HG03097 (cell line): Measurements from ENCODE around the gene EIF1AX.
"Not testable (repeated sequence)": the region's sequence is repeated elsewhere in the genome, so short reads cannot be mapped to it uniquely, and the experiment has no call there.

ENCODE experiments used
- ATAC-seq: cut with Tn5 transposase; IDR thresholded peaks from one replicate; pipeline ENCODE4 v1.9.1; 2021; ENCODE audit not compliant: unreplicated experiment, low FRiP score

EIF1AX gene, protein sequence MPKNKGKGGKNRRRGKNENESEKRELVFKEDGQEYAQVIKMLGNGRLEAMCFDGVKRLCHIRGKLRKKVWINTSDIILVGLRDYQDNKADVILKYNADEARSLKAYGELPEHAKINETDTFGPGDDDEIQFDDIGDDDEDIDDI

DNA sequence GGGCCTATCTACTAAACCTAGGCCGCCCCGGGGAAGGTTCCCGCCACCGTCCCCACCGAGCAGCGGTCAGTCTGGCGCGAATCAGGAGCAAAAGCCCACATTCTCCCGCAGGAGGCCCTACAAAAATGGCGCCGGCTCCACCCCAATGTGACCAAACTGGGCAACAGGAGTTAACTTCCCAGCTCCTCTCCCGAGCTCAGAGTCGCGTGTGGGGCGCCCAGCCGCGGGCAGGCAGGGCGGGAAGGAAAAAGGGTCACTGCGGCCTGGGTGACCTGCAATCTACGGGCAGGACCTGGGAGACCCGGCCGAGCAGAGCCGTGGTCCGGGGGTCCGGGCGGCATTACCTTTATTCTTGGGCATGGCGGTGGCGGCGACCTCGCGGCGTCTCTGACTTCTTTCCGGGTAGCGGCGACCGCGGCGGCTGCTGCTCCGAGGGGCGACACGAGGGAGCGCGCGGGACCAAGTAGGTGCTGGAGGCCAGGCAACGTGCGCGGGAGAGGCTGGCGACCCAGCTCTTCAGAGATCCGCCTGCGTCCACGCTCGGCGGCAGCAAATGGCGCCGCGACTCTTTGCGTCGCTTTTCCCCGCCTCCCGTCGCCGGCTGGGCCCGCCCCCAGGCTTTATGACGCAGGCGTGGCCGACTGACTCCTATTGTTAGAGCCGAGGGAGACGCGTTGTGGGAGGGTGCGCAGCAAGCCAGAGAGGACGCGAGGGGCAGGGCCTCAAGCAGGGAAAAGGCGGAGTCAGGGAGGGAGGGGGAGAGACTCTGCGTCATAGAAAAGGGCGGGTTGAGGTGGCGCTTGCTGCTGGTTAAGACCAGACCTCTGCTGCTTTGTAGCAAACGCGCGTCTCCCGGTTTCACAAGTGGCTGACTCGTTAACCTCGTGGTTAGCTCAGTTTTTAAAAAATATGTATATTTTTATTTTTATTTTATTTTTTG, at the start of gene EIF1AX:
TSS of gene EIF1AX (minus strand) at position 558 of the 940 bp plus-strand sequence. CDS start at position 360, 198 bp downstream.
- ATAC-seq = peak; percentile 99

DNA sequence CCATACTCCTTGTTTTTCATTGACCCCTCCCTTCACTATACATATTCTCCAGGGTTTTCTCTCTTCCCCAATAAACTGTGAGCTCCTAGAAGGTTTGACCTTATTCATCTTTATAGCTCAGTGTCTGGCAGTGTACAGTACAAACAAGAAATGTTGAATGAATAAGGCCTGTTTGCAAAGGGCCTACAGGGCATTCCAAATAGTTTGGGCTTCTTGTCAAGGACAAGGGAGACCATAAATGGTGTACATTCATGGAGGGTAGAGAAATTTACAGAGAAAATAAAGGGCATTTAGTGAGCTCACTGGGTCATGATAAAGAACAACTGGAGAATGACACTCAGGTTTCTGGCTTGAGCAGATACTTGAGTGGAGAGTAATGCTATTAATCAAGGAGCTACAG, 47.5 kb upstream of the EIF1AX start:
- no peak for ATAC-seq

DNA sequence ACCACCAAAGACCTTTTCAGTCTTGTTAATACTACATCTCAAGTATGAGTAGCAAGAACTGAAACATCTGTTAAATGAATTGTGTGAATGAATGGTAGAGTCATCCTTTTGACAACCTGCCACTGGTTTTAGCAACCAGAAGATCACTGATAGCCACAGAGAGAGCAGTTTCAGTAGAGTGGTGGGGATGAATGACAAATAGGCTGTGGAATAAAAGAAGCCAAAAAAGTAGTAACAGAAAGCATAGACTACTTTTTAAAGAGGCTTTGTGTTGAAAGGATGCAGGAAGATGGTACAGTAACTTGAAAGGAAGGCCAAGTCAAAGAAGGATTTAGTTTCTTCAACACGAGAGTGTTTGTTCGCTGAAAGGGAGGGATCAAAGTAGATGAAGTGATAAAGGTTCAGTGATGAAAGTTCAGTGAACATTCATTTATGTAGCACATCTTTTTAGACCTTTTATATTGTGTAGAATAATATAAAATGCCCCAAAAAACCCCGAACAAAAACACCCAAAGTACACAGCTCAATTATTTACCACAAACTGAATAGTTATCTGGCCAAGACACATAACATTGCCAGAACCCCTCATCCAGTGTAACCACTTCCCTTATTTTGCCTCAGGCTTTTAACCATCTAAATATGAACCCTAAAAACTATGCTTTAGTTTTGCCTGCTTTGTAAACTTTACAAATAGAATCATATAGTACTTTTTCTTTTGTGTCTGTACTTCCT, 40.1 kb upstream of the EIF1AX start:
- ATAC-seq = no peak

DNA sequence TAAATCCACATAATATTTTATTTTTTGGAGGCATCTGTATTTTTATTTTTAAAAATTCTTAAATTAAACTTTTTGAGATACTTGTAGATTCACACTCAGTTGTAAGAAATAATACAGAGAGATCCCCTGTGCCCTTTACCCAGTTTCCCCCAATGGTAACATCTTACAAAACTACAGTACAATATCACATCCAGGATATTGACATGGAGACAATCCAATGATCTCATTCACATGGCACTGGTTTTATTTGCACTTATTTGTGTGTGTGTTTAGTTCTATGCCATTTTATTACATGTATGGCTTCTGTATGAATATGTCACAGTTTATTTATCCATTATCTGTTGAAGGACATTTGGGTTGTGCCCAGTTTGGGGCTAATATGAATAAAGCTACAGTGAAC, 35.5 kb upstream of the EIF1AX start:
- ATAC-seq = no peak

DNA sequence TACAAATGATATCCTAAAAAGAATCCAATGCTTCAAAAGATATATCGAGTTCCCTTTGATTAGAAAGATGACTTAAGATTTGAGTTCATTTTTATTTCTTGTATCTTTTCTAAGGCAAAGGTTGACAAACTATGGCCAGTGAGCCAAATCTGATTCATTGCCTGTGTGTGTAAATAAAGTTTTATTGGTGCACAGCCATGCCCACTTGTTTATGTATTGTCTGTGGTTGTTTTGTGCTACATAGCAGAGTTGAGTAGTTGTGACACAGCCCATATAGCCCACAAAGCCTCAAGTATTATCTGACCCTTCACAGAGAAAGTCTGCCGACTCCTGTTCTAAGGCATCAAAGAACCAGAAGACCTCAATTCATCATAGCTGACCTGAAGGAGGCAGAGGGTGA, 32.2 kb upstream of the EIF1AX start:
- no peak for ATAC-seq

DNA sequence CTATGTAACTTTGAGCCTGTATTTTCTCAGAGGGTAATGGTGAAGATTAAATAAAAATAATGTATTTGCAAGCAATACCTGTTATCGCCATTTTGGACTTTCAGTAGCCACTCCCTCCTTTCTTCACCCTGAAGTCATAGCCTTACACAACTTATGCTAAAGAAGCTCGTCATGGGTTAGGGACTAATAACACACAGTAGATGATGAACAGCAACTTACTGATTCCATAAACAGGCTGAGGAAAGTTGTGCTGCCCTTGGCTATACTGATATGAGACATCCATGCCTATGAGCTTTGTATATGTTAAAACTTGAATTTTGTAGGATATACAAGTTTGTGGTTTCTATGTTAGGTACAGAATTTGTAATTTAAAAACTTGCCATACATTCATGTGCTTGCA, 31.7 kb upstream of the EIF1AX start:
- ATAC-seq = no peak

DNA sequence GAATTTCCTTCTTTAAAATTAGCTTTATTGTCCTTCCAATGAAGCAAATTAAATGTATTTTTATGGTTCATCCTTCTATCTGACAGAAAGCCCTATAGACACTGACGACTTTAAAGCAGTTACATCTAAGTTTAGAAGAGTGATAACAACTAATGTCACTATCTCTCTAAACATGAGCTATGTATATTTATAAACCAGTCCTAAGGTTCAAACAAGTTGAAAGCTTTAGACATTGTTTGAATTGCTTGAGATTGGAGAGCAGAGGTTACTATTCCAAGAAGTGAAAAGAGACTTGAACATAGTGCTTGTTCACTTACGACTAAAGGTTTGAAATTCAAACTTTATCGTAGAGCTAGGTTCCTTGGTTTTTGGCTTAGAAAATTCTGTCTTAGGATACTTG, 30.2 kb upstream of the EIF1AX start:
- no peak for ATAC-seq

DNA sequence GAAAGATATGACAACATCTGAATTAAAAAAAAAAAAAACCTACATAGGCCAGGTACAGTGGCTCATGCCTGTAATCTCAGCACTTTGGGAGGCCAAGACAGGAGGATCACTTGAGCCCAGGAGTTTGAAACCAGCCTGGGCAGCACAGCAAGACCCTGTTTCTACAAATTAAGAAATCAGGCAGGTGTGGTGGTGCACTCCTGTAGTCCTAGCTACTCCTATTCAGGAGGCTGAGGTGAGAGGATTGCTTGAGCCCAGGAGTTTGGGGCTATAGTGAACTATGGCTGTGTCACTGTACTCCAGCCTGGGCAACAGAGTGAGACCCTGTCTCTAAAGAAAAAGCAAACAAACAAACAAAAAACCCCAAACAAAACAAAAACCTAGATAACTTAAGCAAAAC, 20.9 kb upstream of the EIF1AX start:
- ATAC-seq = not testable (repeated sequence)

DNA sequence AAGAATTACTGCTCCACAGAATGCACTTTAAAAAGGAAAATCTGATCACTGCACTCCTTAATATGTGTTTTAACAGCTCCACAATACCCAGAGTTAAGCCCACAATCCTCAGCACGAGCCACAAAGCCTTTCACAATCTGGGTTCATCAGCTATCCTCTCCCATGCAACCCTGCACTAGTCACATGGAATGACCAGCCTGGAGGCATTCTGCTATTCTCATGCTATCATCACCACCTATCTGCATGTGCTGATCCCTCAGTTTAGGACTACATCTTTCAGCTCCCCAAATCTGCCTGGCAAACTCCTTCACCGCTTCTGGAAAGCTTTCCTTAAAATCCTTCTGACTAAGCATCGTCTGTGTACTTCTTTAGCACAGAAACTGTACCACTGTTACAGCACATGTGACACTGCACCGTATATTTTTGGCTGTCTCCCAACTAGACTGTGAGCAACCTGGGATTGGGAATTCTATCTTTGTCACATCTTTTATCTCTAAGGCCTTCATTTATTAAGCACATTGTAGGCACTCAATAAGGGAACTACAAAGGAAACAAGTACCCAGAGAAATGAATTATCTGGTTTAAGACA, 18.3 kb upstream of the EIF1AX start:
- no peak for ATAC-seq

DNA sequence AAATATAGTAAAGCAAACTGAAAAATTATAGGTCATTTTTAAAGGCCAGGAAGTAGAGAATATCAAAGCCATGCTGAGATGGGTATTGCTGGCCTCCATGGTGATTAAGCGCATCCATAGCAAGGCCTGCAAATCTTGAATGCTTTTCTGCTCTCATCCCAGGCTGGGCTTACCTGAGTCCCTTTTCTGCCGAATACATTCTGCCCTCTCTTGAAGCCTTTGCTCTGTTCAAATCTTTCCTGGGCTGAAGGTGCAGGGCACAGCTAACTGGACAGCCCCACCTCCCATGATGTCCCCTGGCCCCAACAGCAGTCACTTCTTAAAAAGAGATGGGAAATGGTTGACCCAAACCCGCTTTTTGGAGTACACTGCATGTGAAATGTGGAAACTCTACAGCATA, 10.1 kb upstream of the EIF1AX start:
- no peak for ATAC-seq

DNA sequence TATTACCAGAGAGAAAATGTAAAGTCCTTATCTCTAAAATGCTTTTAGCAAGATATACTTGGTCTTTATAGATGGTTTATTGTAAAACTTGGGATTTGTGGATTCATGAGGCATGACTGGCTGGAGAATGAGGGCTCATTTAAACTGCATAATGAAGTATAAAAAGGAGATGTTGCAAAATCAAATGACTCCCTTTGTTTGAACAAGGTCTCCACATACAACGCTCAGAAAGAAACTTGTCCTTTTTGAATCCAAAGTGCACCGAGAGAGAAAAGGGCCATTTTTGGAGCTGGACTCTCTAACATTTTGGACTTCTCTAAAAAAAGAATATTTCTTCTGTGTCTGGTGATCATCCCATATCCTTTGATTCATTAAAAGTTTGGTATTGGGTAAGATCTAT, 7.7 kb upstream of the EIF1AX start:
- no peak for ATAC-seq

DNA sequence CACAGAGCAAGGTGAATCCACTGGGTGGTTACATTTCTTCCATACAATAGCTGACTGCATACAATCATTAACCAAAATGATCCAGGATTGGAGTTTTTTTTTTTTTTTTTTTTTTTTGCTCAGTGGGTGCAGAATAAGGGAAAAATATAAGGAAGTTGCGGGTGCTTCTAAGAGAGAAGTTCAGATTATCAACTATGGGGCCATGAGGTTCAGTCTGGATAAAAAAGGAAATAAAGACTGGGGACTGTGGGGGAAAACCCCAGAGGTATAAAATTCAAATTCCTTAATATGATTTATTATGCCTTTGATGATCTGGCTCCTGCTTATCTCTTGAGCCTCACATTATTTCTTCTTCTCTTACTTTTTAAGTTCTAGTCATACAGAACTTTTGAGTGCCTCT, 5.9 kb upstream of the EIF1AX start:
- ATAC-seq = no peak

DNA sequence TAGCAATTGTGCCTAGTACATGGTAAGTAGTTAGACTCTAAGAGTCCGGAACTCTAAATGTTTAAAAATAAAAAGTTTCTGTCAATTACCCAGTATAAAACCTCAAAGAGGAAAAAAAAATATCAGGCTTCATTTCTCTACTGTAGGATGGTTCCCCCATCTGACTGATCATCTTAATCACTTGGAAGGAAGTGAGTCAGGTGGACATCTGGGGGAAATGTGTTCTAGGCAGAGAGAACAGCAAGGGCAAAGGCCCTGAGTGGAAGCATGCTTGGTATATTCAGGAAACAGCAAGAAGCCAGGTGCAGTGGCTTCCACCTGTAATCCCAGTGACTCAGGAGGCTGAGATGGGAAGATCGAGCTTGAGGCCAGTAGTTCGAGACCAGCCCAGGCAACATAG, 2.9 kb upstream of the EIF1AX start:
- ATAC-seq = no peak

DNA sequence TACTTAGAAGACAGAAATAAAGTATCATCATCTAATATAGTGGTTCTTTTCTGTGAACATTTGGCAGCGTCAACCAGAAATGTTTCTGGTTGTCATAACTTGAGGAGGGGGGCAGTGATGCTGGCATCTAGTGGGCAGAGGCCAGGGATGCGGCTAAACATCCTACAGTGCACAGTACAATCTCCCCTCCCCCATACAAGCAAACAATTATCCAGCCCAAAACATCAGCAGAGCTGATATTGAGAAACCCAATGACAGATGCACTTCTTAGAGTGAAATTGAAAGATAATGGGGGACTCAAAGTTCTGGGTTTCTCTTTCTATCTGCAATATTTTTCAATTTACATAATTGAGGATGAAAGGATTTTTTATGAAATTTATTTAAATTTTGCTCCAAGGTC, 1.9 kb upstream of the EIF1AX start:
- no peak for ATAC-seq

DNA sequence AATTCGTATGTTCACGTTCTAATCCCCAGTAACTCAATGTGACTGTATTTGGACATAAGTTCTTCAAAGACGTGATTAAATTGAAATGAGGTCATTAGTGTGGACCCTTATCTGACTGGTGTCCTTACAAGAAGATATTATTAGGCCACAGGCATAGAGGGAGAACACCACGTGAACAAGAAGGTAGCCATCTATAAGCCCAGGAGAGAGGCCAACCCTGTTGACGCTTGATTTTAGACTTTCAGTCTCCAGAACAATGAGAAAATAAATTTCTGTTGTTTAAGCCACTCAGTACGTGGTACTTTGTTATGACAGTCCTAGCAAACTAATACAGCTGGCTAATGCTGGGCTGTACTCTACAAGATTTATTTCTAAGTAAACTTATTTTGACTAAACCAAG, 1.5 kb upstream of the EIF1AX start:
- ATAC-seq = no peak

DNA sequence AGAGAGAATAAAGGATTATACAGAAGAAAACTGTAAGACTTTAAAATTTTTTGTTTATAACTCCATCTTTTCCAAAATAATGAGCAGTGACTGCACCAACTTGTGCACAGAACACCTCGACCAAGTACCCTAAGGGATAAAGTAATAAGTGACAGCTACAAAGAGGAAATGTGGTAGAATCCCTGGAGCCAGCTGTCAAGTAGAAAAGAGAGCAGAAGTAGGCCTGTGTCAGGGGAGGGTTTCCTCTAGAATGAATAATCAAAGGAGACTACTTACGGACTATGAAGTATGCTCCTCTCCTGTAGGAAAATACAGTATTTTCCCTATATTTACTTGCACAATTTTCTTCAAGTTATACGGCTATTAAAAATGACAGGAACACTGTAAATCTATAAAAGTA, 1.2 kb downstream of the EIF1AX start:
- ATAC-seq = no peak

DNA sequence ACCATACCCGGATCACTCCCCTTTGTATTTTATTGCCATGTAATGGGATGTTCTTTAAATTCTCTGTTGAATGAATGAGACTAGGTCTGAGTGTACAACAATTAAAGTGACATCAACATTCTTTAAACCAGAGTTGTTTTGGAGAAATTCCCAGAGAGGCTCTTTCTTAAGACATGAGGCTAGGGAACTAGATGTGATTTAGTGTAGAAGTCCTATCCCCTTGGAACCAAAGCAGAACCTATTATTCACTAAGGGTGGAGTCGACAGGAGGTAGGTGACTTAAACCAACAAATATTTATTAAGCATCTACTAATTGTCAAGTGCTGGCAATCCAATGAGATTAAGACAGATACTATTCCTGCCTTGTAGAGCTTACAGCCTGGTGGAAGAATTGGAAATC, 1.7 kb downstream of the EIF1AX start:
- no peak for ATAC-seq

DNA sequence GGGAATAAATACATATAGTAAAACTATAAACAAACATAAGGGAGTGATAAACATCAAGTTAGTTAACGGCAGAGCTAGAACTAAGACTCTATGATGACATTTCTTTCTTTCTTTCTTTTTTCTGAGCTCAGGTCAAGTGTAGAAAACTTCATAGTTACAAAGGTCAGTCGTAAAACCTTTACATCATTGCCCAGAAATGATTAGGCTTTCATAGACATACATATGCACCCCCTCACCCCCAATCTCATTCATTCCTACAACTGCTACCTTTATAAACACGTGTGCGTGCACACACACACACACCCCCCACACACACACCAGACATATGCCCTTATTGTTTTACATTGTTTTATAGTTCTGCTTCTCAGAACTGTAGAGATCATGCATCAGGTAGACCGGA, 5.7 kb downstream of the EIF1AX start:
- ATAC-seq = no peak

DNA sequence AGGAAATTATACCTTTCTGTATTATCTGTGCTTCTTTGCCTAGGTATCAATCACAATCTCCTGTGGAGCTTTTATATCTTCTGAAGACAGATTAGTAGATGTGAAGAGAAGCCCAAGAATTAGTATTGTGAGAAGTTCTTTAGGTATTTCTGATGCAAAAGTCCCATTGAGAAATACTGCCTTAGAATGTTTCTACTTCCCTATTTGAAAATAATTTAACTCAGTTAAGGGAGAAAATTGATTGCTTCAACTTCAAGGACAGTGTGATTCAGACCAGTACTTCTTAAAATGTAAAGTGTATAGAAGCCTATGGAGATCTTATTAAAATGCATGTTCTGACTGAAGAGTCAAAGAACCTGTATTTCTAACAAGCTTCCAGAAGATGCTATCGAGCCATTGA, 9.0 kb downstream of the EIF1AX start:
- no peak for ATAC-seq

DNA sequence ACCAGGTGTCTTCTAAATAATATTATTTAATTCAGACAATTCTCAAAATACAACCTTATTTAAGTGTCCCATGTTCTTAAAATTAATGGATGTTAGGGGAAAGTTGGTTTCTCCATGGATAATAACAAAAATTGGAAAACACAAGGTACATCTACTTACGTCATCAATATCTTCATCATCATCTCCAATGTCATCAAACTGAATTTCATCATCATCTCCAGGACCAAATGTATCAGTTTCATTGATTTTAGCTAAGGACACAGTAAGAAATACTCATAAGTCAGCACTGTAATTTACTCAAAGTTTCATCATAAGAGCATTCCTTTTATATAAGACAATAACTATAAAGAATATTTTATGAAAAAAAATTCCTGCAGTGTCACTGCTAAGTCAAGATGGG, 11.3 kb downstream of the EIF1AX start:
- no peak for ATAC-seq

DNA sequence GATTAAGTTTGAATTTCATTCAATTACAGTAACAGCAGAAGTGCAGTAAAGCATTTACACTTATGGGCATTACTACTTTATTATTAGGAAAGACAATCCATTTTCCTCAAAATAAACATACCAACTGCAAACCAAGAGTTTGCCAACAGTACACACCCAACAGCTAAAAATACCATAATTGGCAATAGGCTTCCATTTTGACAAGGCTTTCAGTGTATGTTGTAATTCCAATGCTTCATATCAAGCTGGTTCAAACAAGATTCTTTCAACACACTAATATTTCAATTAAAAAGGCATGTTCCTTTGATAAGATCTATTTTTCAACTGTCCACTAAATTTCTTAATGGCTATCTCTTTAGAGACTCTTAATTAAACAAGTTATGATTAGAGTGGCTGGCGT, 12.1 kb downstream of the EIF1AX start:
- no peak for ATAC-seq
